Mesenchymal stem cell (in vitro differentiated cells and primary cell): ENCODE data around the gene CROCC2.

ENCODE experiments used
- DNase-seq: peaks from one replicate; pipeline ENCODE4 v3.0.0-alpha.2; 2013
- H2AFZ ChIP-seq: one replicate; pipeline ENCODE4 v1.6.1; 2013; ENCODE audit warnings: low read depth, mild to moderate bottlenecking, control low read depth, inconsistent platforms, low read length, moderate library complexity
- H2AK5ac ChIP-seq: 2 replicates; pipeline ENCODE4 v1.6.1; 2013; ENCODE audit warnings: low read length, moderate library complexity, mild to moderate bottlenecking, inconsistent platforms; ENCODE audit not compliant: severe bottlenecking
- H2BK120ac ChIP-seq: one replicate; pipeline ENCODE4 v1.6.1; 2013; ENCODE audit warnings: low read depth, mild to moderate bottlenecking, inconsistent platforms, low read length, moderate library complexity
- H2BK12ac ChIP-seq, 2 experiments: one replicate each; pipeline ENCODE4 v1.6.1; 2013; ENCODE audit warnings: inconsistent platforms in 2 of 2, low read length in 2 of 2, mild to moderate bottlenecking in 2 of 2, moderate library complexity in 2 of 2, control low read depth in 1 of 2
- H2BK15ac ChIP-seq: one replicate; pipeline ENCODE4 v1.6.1; 2013; ENCODE audit warnings: mild to moderate bottlenecking, low read depth, inconsistent platforms; ENCODE audit not compliant: poor library complexity, severe bottlenecking
- H2BK5ac ChIP-seq: 2 replicates; pipeline ENCODE4 v1.6.1; 2013; ENCODE audit warnings: low read depth, mild to moderate bottlenecking, low read length, control low read depth, inconsistent platforms; ENCODE audit not compliant: poor library complexity, severe bottlenecking
- H3K14ac ChIP-seq, 2 experiments: one replicate each; pipeline ENCODE4 v1.6.1; 2013; ENCODE audit warnings: inconsistent platforms in 2 of 2, low read length in 2 of 2, control low read depth in 1 of 2, mild to moderate bottlenecking in 1 of 2, moderate library complexity in 1 of 2
- H3K18ac ChIP-seq, 2 experiments: one replicate each; pipeline ENCODE4 v1.6.1; 2013; ENCODE audit warnings: inconsistent platforms in 2 of 2, low read length in 2 of 2, control low read depth in 1 of 2, low read depth in 1 of 2, mild to moderate bottlenecking in 1 of 2
- H3K23ac ChIP-seq, 2 experiments: one replicate each; pipeline ENCODE4 v1.6.1; 2013; ENCODE audit warnings: inconsistent platforms in 2 of 2, low read length in 2 of 2, mild to moderate bottlenecking in 2 of 2, moderate library complexity in 2 of 2, control low read depth in 1 of 2
- H3K27ac ChIP-seq: 2 replicates; pipeline ENCODE4 v1.5.1; 2013; ENCODE audit warnings: mild to moderate bottlenecking, moderate library complexity, low read length, control low read depth, inconsistent platforms; ENCODE audit not compliant: poor library complexity, severe bottlenecking
- H3K27me3 ChIP-seq, 2 experiments: 2 replicates each; pipeline versions ENCODE4 v1.6.1 to v1.7.0; 2013; ENCODE audit warnings: low read length in 2 of 2, mild to moderate bottlenecking in 2 of 2, moderate library complexity in 2 of 2, control low read depth in 1 of 2, inconsistent platforms in 1 of 2; ENCODE audit not compliant: control insufficient read depth in 1 of 2, insufficient read depth in 1 of 2
- H3K36me3 ChIP-seq, 2 experiments: 2 replicates each; pipeline versions ENCODE4 v1.6.1 to v1.7.0; 2013; ENCODE audit warnings: low read length in 2 of 2, control low read depth in 1 of 2, inconsistent platforms in 1 of 2, low read depth in 1 of 2, mild to moderate bottlenecking in 1 of 2; ENCODE audit not compliant: insufficient read depth in 2 of 2, control insufficient read depth in 1 of 2
- H3K4ac ChIP-seq, 2 experiments: one replicate each; pipeline ENCODE4 v1.6.1; 2013; ENCODE audit warnings: inconsistent platforms in 2 of 2, low read length in 2 of 2, mild to moderate bottlenecking in 2 of 2, moderate library complexity in 2 of 2, control low read depth in 1 of 2, low read depth in 1 of 2
- H3K4me1 ChIP-seq: 2 replicates; pipeline ENCODE4 v1.6.1; 2013; ENCODE audit warnings: low read depth, low read length, control low read depth; ENCODE audit not compliant: control insufficient read depth, insufficient read depth
- H3K4me2 ChIP-seq: 2 replicates; pipeline ENCODE4 v1.6.1; 2013; ENCODE audit warnings: low read length, mild to moderate bottlenecking, inconsistent platforms; ENCODE audit not compliant: poor library complexity, severe bottlenecking
- H3K4me3 ChIP-seq, 2 experiments: 2 replicates each; pipeline versions ENCODE4 v1.5.1 to v1.7.0; 2013; ENCODE audit warnings: low read length in 2 of 2, mild to moderate bottlenecking in 2 of 2, control low read depth in 1 of 2, low read depth in 1 of 2; ENCODE audit not compliant: insufficient read depth in 1 of 2
- H3K79me1 ChIP-seq: replicated peaks from 2 replicates; pipeline ENCODE4 v1.6.1; 2013; ENCODE audit warnings: mild to moderate bottlenecking, control low read depth, low read length, inconsistent platforms; ENCODE audit not compliant: poor library complexity, severe bottlenecking
- H3K9ac ChIP-seq: 2 replicates; pipeline ENCODE4 v1.7.0; 2013; ENCODE audit warnings: mild to moderate bottlenecking, low read length, moderate library complexity
- H3K9me3 ChIP-seq: 2 replicates; pipeline ENCODE4 v1.7.0; 2013; ENCODE audit warnings: mild to moderate bottlenecking, low read length; ENCODE audit not compliant: control insufficient read depth
- H4K8ac ChIP-seq: one replicate; pipeline ENCODE4 v1.6.1; 2013; ENCODE audit warnings: inconsistent platforms, mild to moderate bottlenecking, low read length, moderate library complexity
- H4K91ac ChIP-seq: one replicate; pipeline ENCODE4 v1.6.1; 2013; ENCODE audit warnings: mild to moderate bottlenecking, low read length, inconsistent platforms
- WGBS: methylation state at CpG from one replicate; pipeline ENCODE4 v1.1.7; 2013; ENCODE audit warnings: mixed read lengths; 5-methylcytosine and 5-hydroxymethylcytosine counted together

Gene CROCC2

DNA sequence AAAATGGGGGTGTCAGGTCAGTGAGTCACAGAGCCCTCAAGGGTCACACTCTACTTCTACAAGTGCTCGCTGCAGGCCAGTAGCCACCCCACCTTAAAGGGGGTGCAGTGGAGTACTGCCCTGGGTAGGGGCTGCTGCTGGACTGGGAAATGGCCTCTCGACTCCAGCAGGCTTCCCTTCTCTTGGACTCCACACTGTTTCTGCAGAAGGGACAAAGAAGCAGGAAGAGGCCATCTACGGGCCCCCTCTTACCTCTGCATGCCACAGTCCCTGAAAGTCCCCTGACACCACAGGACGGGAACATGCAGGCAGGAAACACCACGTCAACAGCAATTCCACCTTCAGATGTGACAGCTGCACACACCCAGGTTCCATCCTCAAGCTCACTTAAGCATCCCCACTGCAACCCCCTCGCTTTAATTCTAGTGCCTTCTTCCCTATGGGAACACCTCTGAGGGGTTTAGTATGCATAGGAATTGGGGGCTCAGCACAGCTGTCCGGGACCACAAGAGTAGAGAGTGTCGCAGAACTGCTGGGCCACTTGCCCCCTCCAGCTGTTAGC lies 114.6 kb downstream of the CROCC2 start:
- H2AFZ ChIP-seq = no peak overlapping the region
- H3K4ac ChIP-seq = no peak overlapping the region
- no peak overlapping the region for H3K18ac ChIP-seq
- H3K4me1 ChIP-seq = no peaks in the 10 kb centered on the region
- no peak overlapping the region for H3K27ac ChIP-seq
- H3K27me3 ChIP-seq = peaks cover 0 to 4% of the 10 kb centered on the region in 2 experiments
- H2BK120ac ChIP-seq = no peak overlapping the region
- H3K4me3 ChIP-seq = no peak overlapping the region
- H3K36me3 ChIP-seq = peaks cover 0 to 82% of the 10 kb centered on the region in 2 experiments
- no peak overlapping the region for H2BK15ac ChIP-seq
- no peak overlapping the region for H2AK5ac ChIP-seq
- H3K23ac ChIP-seq = no peak overlapping the region
- 80% methylated on average over 8 of the region's 8 CpGs for WGBS
- no peak overlapping the region for H3K4me2 ChIP-seq
- no peak for DNase-seq
- H3K9me3 ChIP-seq = peaks cover 9% of the 10 kb centered on the region
- no peak overlapping the region for H2BK5ac ChIP-seq
- no peaks in the 10 kb centered on the region for H3K79me1 ChIP-seq
- H2BK12ac ChIP-seq = no peak overlapping the region
- no peak overlapping the region for H3K9ac ChIP-seq
- no peak overlapping the region for H3K14ac ChIP-seq
- H4K91ac ChIP-seq = no peak overlapping the region
- H4K8ac ChIP-seq = no peak overlapping the region

DNA sequence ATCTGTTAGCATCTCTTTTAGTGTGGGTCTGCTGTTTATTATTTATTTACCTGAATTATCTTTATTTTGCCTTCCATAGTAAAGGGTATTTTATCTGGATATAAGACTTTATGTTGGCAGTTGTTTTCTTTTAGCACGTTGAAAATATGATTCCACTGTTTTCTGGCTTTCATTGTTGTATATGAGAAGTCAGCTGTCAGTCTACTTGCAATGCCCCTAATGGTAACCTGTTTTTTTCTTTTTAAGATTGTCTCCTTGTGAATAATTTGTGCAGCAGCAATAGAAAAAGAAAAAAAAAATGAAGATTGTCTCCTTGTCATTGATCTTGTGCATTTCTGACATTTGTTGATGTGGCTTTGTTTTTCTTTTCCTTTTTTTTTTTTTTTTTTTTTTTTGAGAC lies 119.5 kb downstream of the CROCC2 start:
- Histone ChIP-seq H3K4ac (no peak overlapping the region), H3K36me3 (peaks cover 0 to 87% of the 10 kb centered on the region in 2 experiments), H2BK5ac (no peak overlapping the region), H3K4me1 (no peaks in the 10 kb centered on the region), H3K27me3 (peaks cover 0 to 4% of the 10 kb centered on the region in 2 experiments), H3K14ac (no peak overlapping the region), H3K79me1 (no peaks in the 10 kb centered on the region), H3K4me3 (no peak overlapping the region), H3K4me2 (no peak overlapping the region), H2BK120ac (no peak overlapping the region), H2AK5ac (no peak overlapping the region), H4K8ac (no peak overlapping the region), H2BK15ac (no peak overlapping the region), H4K91ac (no peak overlapping the region), H3K9ac (no peak overlapping the region), H3K23ac (no peak overlapping the region), H2AFZ (no peak overlapping the region), H3K9me3 (peaks cover 31% of the 10 kb centered on the region), H3K18ac (no peak overlapping the region), H3K27ac (no peak overlapping the region), H2BK12ac (no peak overlapping the region)
- DNase-seq = no peak
- 46% methylated on average over 1 of the region's 1 CpG for WGBS

DNA sequence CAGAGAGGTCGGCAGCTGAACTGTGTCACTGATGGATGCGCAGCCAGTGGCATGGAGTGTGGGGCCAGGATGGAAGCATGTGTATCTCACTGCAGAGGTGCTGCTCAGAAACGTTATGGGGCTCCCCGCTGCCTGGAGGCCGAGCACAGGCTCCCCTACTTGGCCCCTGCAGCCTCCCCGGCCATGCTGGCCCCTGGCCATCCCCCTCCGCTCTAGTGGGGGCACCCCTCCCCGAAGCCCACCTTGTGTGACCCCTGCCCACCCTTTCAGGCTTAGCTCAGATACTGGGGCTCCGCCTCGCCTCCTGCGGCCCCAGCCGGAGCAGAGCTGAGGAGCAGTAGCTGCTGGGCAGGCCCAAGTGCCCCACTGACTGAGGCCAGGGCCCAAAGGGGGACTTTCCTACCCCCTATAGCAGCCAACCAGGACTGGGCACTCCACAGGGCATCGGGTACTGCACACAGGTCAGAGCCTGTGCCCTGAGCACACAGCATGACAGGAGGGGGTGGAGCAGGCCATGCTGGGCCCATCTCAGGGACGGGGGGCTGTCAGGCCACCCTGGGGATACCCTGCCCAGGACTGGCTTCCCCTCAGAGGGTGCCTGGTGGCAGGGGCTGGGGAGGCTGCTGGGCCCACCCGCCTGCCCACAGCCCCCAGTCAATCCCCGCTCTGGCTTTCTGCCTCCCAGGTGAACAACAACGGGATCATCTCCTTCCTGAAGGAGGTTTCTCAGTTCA lies 123.6 kb downstream of the CROCC2 start:
- no peak overlapping the region for H3K4me3 ChIP-seq
- no peak overlapping the region for H2BK5ac ChIP-seq
- H2AK5ac ChIP-seq = no peak overlapping the region
- H3K36me3 ChIP-seq = peaks cover 0 to 95% of the 10 kb centered on the region in 2 experiments
- H3K4ac ChIP-seq = no peak overlapping the region
- H3K9me3 ChIP-seq = peaks cover 31% of the 10 kb centered on the region
- no peaks in the 10 kb centered on the region for H3K79me1 ChIP-seq
- no peak for DNase-seq
- no peaks in the 10 kb centered on the region for H3K4me1 ChIP-seq
- H3K18ac ChIP-seq = no peak overlapping the region
- peaks cover 0 to 7% of the 10 kb centered on the region in 2 experiments for H3K27me3 ChIP-seq
- H2BK12ac ChIP-seq = no peak overlapping the region
- H3K14ac ChIP-seq = no peak overlapping the region
- no peak overlapping the region for H4K91ac ChIP-seq
- no peak overlapping the region for H2BK15ac ChIP-seq
- 90% methylated on average over 17 of the region's 17 CpGs for WGBS
- no peak overlapping the region for H3K9ac ChIP-seq
- no peak overlapping the region for H2AFZ ChIP-seq
- no peak overlapping the region for H4K8ac ChIP-seq
- no peak overlapping the region for H3K27ac ChIP-seq
- no peak overlapping the region for H3K23ac ChIP-seq
- H2BK120ac ChIP-seq = no peak overlapping the region
- no peak overlapping the region for H3K4me2 ChIP-seq

DNA sequence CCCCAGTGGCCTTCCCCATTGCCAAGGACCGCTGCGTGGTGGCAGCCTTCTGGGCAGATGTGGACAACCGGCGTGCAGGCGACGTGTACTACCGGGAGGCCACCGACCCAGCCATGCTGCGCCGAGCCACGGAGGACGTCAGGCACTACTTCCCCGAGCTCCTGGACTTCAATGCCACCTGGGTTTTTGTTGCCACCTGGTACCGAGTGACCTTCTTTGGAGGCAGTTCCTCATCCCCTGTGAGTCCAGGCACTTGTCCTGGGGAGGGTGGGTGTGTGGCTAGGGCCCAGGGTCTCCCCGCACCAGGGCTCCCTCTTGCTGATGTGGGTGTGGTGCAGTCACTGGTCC lies 124.2 kb downstream of the CROCC2 start:
- Histone ChIP-seq H2BK5ac (no peak overlapping the region), H3K9me3 (peaks cover 27% of the 10 kb centered on the region), H3K23ac (no peak overlapping the region), H3K4me1 (no peaks in the 10 kb centered on the region), H3K14ac (no peak overlapping the region), H2AFZ (no peak overlapping the region), H3K27ac (no peak overlapping the region), H3K4ac (no peak overlapping the region), H3K79me1 (no peaks in the 10 kb centered on the region), H3K4me2 (no peak overlapping the region), H4K91ac (no peak overlapping the region), H2BK120ac (no peak overlapping the region), H3K36me3 (peaks cover 0 to 95% of the 10 kb centered on the region in 2 experiments), H2AK5ac (no peak overlapping the region), H4K8ac (no peak overlapping the region), H3K27me3 (peaks cover 0 to 13% of the 10 kb centered on the region in 2 experiments), H3K18ac (no peak overlapping the region), H3K4me3 (no peak overlapping the region), H2BK12ac (no peak overlapping the region), H3K9ac (no peak overlapping the region), H2BK15ac (no peak overlapping the region)
- WGBS = 92% methylated on average over 15 of the region's 15 CpGs
- no peak for DNase-seq
